ENCODE results near the gene ANGPTL2. TPM values are rescaled to one million over a fixed set of nuclear protein-coding genes. Genes with fewer than 3 reads are reported as not detected.

Gene ANGPTL2
- total and polyA plus RNA-seq, 2 of the 4 experiments (the other 2 are of a cell fraction): 9.5 to 25.1 TPM

DNA sequence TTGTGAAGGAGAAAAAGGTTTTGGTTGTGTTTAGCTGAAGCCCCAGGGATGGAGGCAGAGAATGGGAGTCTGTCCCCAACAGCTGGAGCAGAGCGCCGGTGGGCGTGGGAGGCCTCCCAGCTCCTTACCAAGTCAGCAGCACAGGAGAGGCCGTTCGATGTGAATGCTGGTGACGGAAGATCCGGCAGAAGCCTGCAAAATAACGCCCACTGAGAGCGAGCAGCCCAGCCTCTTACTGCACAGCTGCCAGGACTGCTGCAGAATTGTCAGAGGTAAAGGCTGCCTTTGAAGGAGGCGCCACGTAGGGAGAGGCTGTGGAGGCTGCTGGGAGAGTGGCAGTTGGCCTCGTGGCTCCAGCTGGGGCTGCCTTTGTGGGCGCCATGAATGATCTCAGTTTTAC lies 26.2 kb downstream of the ANGPTL2 start:
- Histone ChIP-seq H3K4ac (ENCODE audit: low read depth, low read length) (no peak overlapping the region), H4K8ac (ENCODE audit: low read depth in 2 of 2, low read length in 2 of 2) (no peak overlapping the region), H3K23ac (ENCODE audit: low read depth, low read length) (no peak overlapping the region), H3K14ac (replicated peaks; ENCODE audit: low read depth, low read length) (no peak overlapping the region), H3K18ac (ENCODE audit: low read depth, low read length) (no peak overlapping the region), H2AK5ac (ENCODE audit: low read depth, low read length) (no peak overlapping the region), H2BK20ac (ENCODE audit: low read depth, low read length) (no peak overlapping the region), H3K9me1 (ENCODE audit: insufficient read depth, low read length) (peaks cover 2% of the 10 kb centered on the region; the same call in 1 of the 2 replicates), H2AFZ (replicated peaks; ENCODE audit: low read length, poor library complexity) (no peak overlapping the region), H2AK9ac (replicated peaks; ENCODE audit: low read depth, low read length, poor library complexity) (no peak overlapping the region), H3K27me3 (ENCODE audit: control insufficient read depth, insufficient read depth, low read length) (no peaks in the 10 kb centered on the region), H3K27ac (ENCODE audit: insufficient read depth, low read length) (no peak overlapping the region), H2BK5ac (ENCODE audit: low read depth, low read length, poor library complexity, severe bottlenecking) (no peak overlapping the region), H4K5ac (ENCODE audit: low read depth, low read length) (no peak overlapping the region), H3K79me1 (ENCODE audit: low read depth in 1 of 2, low read length in 2 of 2) (peaks cover 0 to 5% of the 10 kb centered on the region in 2 experiments; a peak in 2 of 4 replicates), H2BK15ac (ENCODE audit: low read depth, low read length) (no peak overlapping the region), H3K4me2 (ENCODE audit: low read depth, low read length) (no peak overlapping the region), H4K20me1 (ENCODE audit: insufficient read depth, low read length) (no peaks in the 10 kb centered on the region), H3K9me3 (ENCODE audit: control insufficient read depth, insufficient read depth, low read length) (no peaks in the 10 kb centered on the region), H3K4me1 (ENCODE audit: control insufficient read depth, insufficient read depth, low read length) (peaks cover 2% of the 10 kb centered on the region; the same call in 1 of the 2 replicates), H3K56ac (ENCODE audit: extremely low read depth, insufficient read depth, low read length) (no peak overlapping the region), H2BK120ac (ENCODE audit: low read depth, low read length) (no peak overlapping the region), H3K4me3 (ENCODE audit: insufficient read depth, low read depth, low read length) (no peak overlapping the region), H4K91ac (ENCODE audit: insufficient read depth, low read depth, low read length) (no peak overlapping the region), H3K9ac (ENCODE audit: low read depth, low read length) (no peak overlapping the region), H3K36me3 (ENCODE audit: control insufficient read depth, insufficient read depth, low read length) (peaks cover 66% of the 10 kb centered on the region)
- no peak for DNase-seq
- intact Hi-C loops (cut with micrococcal nuclease) (no loop called here), in situ Hi-C loops (cut with MboI; ENCODE audit: low sequenced_read_pairs) (no loop called here), dilution Hi-C loops (cut with HindIII; ENCODE audit: low sequenced_read_pairs, unreplicated experiment) (no loop called here)
- no CpG with 5 or more reads among the region's 13 CpGs for WGBS, 2 experiments (ENCODE audit: extremely low coverage in 2 of 2, insufficient read length in 1 of 2)
- BruUV-seq (replicated peaks): no TSS peak
- TF ChIP-seq, protein P1, sequence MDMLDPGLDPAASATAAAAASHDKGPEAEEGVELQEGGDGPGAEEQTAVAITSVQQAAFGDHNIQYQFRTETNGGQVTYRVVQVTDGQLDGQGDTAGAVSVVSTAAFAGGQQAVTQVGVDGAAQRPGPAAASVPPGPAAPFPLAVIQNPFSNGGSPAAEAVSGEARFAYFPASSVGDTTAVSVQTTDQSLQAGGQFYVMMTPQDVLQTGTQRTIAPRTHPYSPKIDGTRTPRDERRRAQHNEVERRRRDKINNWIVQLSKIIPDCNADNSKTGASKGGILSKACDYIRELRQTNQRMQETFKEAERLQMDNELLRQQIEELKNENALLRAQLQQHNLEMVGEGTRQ (IDR thresholded peaks at IDR 0.05; ENCODE audit: low read depth, low read length): no peak
- no peak for TF ChIP-seq RAD21 (IDR thresholded peaks at IDR 0.05; ENCODE audit: low read length)
- no peak for TF ChIP-seq CEBPB (IDR thresholded peaks at IDR 0.05; ENCODE audit: low read depth, low read length)
- no peak for TF ChIP-seq RCOR1 (IDR thresholded peaks at IDR 0.05; ENCODE audit: insufficient replicate concordance, low read length)
- TF ChIP-seq POLR2A (IDR thresholded peaks at IDR 0.05; ENCODE audit: low read depth, low read length): no peak
- TF ChIP-seq, protein P2, sequence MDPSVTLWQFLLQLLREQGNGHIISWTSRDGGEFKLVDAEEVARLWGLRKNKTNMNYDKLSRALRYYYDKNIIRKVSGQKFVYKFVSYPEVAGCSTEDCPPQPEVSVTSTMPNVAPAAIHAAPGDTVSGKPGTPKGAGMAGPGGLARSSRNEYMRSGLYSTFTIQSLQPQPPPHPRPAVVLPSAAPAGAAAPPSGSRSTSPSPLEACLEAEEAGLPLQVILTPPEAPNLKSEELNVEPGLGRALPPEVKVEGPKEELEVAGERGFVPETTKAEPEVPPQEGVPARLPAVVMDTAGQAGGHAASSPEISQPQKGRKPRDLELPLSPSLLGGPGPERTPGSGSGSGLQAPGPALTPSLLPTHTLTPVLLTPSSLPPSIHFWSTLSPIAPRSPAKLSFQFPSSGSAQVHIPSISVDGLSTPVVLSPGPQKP (IDR thresholded peaks at IDR 0.05; ENCODE audit: borderline replicate concordance, low read depth, low read length): no peak
- TF ChIP-seq FOS (IDR thresholded peaks at IDR 0.05; ENCODE audit: low read depth, low read length): no peak
- no peak for TF ChIP-seq CHD1 (IDR thresholded peaks at IDR 0.05; ENCODE audit: low read depth, low read length)
- TF ChIP-seq NFE2L2 (IDR thresholded peaks at IDR 0.05; ENCODE audit: low read depth, low read length): no peak
- no peak for TF ChIP-seq MAZ (IDR thresholded peaks at IDR 0.05; ENCODE audit: borderline replicate concordance, low read depth, low read length)
- no peak for TF ChIP-seq MAFK (IDR thresholded peaks at IDR 0.05; ENCODE audit: low read depth, low read length)
- TF ChIP-seq, protein P3, sequence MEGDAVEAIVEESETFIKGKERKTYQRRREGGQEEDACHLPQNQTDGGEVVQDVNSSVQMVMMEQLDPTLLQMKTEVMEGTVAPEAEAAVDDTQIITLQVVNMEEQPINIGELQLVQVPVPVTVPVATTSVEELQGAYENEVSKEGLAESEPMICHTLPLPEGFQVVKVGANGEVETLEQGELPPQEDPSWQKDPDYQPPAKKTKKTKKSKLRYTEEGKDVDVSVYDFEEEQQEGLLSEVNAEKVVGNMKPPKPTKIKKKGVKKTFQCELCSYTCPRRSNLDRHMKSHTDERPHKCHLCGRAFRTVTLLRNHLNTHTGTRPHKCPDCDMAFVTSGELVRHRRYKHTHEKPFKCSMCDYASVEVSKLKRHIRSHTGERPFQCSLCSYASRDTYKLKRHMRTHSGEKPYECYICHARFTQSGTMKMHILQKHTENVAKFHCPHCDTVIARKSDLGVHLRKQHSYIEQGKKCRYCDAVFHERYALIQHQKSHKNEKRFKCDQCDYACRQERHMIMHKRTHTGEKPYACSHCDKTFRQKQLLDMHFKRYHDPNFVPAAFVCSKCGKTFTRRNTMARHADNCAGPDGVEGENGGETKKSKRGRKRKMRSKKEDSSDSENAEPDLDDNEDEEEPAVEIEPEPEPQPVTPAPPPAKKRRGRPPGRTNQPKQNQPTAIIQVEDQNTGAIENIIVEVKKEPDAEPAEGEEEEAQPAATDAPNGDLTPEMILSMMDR (conservative IDR thresholded peaks at IDR 0.05; ENCODE audit: low read depth, low read length): no peak
- TF ChIP-seq SMC3 (IDR thresholded peaks at IDR 0.05; ENCODE audit: low read depth, low read length): no peak
- no peak for TF ChIP-seq RFX5 (IDR thresholded peaks at IDR 0.05; ENCODE audit: low read depth, low read length)
- TF ChIP-seq BHLHE40 (IDR thresholded peaks at IDR 0.05; ENCODE audit: low read depth, low read length): no peak
- no peak for TF ChIP-seq MXI1 (IDR thresholded peaks at IDR 0.05; ENCODE audit: borderline replicate concordance, low read depth, low read length)
- POLR2A ChIA-PET (ENCODE audit: unreplicated experiment): no interaction called here
- no peak for ATAC-seq (ENCODE audit: low read depth)
- CTCF ChIA-PET: interaction anchor here (0.6 kb wide), 1 partner anchor 101 kb away, joined by 3 read pairs; no protein-coding TSS in a partner anchor
